Effector CD4-positive, alpha-beta T cell (primary cell): ENCODE results near the gene ARHGAP25.
"Not testable (repeated sequence)": the region's sequence is repeated elsewhere in the genome, so short reads cannot be mapped to it uniquely, and the experiment has no call there.

Source experiments
- DNase-seq: peaks from one replicate; pipeline ENCODE4 v3.0.0-alpha.2; 2020

The ARHGAP25 gene

DNA sequence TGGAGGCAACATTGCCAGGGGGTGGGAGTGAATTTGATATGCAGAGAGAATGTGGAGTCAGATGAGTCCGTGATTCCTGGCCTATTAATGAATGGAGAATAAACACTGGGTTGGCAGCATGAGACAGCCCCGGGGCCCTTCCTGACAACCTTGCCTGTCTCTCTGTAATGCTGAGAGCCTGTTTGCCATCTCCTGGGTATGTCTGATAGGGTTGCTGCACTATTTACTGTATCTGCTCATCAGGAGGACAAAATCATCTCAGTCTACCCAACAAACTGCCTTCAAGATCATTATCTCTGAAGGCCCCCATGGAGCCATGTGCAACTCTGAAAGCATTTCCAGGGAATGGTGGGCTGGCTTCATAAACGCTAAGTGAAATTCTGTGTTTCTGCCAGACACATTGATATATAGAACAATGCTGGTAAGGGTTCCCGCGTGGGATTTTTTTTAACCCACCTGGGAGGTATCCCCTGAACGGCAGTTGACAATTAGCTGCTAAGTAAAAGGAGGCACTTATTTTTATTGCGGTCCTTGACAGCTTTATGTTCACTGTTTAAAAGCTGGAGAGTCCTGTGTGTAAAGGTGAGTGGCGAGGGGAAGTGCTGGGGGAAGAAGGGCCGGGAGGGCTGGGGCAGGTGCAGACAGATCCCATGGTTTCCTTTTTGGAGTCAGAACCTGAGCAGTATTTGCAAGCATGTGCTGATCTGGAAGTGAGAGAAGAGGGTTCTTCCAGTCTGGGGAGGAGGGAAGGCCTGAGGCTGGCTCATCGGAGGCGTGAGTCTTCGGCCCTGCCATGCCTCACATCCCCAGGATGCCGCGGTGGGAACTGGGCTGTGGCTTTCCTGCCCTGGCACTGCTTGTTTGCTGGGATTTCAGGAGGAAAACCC, 64.8 kb downstream of the ARHGAP25 start:
- DNase-seq = no peak

DNA sequence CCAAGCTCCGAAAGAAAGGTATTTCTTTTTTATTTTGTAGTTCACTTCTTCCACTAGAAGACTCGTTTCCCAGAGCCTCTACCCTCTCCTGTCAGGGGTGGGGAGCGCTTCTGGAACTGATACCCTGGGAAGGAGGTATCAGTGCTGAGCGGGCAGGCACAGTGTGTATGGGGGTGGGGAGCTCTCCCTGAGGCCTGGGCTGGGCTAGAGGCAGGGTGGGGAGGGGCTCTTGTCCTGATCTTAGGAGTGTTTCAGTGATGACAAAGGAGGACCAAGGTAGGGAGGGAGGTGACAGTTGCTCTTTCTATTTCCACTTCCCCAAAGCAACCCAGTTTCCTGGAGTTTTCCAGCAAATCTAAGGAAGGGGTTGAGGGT, 65.4 kb downstream of the ARHGAP25 start:
- no peak for DNase-seq

- no peak for DNase-seq
Observed at GRCh38 chr2:68800517-68800916, 65.9 kb downstream of the ARHGAP25 start.

GRCh38 chr2:68802161-68802560, 67.5 kb downstream of the ARHGAP25 start:
- not testable (repeated sequence) for DNase-seq

GRCh38 chr2:68805025-68805424, 70.4 kb downstream of the ARHGAP25 start:
- no peak for DNase-seq

- DNase-seq = no peak
Observed at GRCh38 chr2:68806511-68807109, 72.0 kb downstream of the ARHGAP25 start.

DNA sequence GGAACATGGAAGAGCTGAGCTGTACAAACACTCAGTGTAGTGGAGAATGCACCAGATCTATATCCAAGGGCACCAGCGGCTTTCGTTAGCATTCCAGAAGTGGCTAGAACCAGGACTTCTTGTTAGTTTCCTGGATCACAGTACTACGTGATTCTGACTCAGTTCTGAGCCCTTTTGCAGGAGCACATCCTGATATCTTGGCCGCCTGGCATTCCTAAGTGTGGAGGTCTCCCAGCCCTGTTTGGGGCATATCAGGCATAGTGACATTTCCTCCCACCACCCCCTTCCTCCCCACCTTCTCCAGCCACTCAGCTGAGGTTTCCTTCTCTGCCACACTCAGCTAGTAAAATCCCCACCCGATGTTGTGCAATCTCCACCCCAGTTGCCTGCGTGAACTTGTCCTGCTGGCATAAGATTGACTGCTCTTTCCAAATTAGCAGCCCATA, 73.2 kb downstream of the ARHGAP25 start:
- DNase-seq = no peak

- no peak for DNase-seq
Observed at GRCh38 chr2:68809324-68810240, 75.0 kb downstream of the ARHGAP25 start.

GRCh38 chr2:68811364-68811763, 76.8 kb downstream of the ARHGAP25 start:
- no peak for DNase-seq

- DNase-seq = no peak
Observed at GRCh38 chr2:68812251-68812650, 77.6 kb downstream of the ARHGAP25 start.

DNA sequence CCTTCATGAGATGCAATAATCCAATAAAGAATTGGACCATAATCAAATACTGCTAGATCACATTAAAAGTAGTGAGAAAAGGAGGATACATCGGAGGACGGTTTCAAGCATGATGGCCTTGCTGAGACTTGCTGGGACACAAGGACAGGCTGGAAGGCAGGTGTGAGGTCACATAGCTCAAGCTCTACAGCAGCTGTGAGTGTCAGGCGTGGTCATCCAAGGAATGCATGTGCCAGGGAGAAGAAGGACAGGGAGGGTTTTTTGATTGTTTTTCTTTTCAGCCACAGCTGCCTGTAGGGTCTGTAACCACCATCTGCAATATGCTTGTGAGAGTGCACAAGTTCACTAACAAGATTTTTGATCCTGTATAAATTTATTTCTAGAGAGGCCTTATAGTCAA, 79.0 kb downstream of the ARHGAP25 start:
- no peak for DNase-seq

GRCh38 chr2:68817306-68817705, 82.7 kb downstream of the ARHGAP25 start:
- no peak for DNase-seq

DNA sequence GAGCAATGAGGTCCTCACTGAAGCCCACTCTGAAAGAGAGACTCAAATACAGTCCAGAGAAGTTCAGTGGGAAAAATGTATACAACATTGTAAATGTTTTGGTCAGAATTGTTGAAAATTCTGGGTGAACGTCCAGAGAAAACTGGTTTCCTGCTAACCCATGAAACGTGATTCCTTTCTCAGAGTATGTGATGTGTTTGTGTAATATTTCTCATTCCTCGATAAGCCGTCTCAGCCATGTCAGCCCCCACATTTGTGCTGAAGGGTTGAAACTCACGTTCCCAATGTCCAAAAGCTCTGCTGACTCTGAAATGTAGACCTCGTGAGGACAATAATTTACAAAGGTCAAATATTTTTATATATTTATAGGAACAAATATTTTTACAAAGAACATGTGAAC, 84.9 kb downstream of the ARHGAP25 start:
- no peak for DNase-seq

DNA sequence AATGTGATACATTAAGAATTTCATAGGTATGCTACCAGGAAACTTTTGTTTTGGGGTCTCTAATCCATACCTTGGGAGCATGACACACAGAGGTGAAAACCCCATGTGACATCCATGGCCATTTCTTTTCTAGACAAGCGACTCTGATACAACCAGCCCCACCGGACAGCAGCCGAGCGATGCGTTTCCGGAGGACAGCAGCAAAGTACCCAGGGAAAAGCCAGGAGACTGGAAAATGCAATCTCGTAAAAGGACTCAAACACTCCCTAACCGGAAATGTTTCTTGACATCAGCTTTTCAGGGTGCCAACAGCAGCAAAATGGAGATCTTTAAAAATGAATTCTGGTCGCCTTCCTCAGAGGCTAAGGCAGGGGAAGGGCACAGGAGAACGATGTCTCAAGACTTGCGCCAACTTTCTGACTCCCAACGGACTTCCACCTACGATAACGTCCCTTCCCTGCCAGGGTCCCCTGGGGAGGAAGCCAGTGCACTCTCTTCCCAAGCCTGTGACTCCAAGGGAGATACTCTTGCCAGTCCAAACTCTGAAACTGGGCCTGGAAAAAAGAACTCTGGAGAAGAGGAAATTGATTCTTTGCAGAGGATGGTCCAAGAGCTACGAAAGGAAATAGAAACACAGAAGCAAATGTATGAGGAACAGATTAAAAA, 87.7 kb downstream of the ARHGAP25 start:
- no peak for DNase-seq

GRCh38 chr2:68824831-68825230, 90.2 kb downstream of the ARHGAP25 start:
- DNase-seq = no peak

GRCh38 chr2:68825866-68826265, 91.3 kb downstream of the ARHGAP25 start:
- no peak for DNase-seq

DNA sequence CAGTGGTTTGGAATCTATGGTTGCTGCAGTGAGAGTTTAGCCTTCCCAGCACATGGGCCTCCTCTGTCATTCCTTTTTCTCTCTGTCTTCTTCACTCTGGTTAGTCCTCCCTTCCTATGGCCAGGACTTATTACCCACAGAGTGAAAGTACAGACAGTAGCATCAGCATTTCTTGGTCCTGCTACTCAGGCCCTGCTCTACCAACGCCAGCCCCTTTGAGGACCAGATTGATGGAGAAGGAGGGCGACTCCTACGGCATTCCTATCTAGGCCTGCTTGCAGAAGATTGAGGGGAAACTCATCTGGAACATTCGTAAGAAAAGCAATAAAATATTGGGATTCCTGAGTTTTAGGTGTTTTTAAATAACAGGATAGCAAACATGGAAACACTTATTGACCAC, 93.1 kb downstream of the ARHGAP25 start:
- no peak for DNase-seq

DNA sequence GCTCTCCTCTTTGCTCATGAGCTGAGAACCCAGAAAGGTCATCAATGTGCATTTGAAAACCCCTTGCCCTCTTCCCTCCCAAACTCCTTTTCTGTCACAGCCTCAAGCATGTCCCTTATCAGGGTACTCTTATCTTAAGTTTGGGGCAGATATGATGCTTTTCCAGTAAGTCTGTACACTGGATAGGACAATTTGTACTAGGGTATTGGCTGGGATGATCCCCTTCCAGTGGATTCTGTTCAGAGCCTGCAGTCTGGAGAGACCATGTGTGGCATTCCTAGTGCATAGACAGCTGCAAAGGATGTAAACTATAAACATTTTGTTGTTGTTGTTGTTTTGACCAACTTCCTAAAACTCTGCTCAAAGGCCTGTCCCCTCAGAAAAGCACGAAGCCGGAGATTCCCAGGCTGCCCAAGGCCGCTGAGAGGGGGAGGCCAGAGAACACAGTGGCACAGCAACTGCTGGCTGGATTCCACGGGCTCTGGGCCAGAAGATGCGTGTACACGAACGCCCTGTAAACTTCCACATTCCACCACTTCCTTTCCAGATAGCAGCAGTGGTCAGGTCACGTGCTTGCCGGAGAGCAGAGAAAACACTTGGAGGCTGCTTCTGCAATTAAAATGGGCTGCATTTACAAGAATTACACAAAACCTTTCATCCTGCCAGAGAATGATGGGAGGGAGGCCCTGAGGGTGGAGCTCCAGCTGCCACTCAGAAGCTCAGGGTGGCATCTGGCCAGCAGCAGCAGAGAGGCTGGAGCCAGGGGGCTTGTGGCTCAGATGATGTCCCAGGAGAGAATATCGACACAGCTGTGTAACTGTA, 94.5 kb downstream of the ARHGAP25 start:
- DNase-seq = peak; percentile 59

GRCh38 chr2:68829749-68830148, 95.1 kb downstream of the ARHGAP25 start:
- DNase-seq = no peak

DNA sequence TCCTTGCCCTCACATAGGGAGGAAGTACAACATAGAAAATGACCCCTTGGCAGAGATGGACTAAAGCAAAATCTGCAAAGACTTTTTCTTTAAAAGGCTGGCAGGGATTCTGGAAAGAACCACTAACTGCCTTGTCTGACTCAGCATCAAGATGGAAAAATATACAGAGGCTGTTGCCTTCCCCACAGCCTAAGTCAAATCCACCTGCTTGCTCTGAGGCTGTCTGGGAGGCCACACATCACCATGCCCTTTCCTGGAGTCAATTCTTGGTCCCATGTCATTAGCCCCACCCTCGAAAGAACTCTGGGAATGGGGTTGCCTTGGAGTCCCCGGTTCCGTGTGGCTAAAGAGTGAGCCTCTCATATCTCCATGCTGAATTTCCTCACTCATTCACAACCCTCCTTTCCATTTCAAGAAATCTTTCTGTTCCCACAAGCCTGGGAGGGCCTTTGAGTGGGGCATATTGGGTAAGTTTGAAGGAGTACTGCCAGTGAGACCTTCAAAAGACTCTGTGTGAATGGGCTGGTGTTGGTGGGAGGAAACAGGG, 97.1 kb downstream of the ARHGAP25 start:
- no peak for DNase-seq

- DNase-seq = no peak
Observed at GRCh38 chr2:68832233-68832869, 97.7 kb downstream of the ARHGAP25 start.
